Measurements from ENCODE around the gene DAPL1.

Gene DAPL1

DNA sequence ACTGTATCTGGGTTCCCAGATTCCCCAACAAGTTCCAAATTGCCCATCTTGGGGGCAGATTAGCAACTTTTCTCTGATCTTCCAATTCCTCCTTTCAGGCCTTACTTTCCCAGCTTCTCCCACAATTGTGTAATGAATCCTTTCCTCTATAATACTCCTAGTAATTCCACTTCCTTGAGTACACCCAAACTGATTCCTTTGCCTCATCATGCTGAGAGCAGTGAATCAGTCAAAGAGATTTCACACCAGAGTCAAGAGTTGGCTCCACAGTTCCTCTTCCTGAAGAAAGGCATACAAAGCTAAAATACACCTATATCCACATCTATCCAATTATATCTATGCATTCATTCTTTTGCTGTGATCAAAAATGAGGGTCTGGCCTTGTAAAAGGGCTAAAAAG is 28.6 kb upstream of the DAPL1 start:
- H3K27me3 Mint-ChIP-seq (ENCODE audit: low read depth) = peaks cover 3% of the 10 kb centered on the region
- no peaks in the 10 kb centered on the region for H3K4me1 Mint-ChIP-seq (ENCODE audit: low read depth)
- H3K9me3 Mint-ChIP-seq = no peaks in the 10 kb centered on the region
- no peaks in the 10 kb centered on the region for H3K36me3 Mint-ChIP-seq (ENCODE audit: low read depth)
- no peak overlapping the region for H3K27ac Mint-ChIP-seq
- H3K4me3 Mint-ChIP-seq = no peak overlapping the region

DNA sequence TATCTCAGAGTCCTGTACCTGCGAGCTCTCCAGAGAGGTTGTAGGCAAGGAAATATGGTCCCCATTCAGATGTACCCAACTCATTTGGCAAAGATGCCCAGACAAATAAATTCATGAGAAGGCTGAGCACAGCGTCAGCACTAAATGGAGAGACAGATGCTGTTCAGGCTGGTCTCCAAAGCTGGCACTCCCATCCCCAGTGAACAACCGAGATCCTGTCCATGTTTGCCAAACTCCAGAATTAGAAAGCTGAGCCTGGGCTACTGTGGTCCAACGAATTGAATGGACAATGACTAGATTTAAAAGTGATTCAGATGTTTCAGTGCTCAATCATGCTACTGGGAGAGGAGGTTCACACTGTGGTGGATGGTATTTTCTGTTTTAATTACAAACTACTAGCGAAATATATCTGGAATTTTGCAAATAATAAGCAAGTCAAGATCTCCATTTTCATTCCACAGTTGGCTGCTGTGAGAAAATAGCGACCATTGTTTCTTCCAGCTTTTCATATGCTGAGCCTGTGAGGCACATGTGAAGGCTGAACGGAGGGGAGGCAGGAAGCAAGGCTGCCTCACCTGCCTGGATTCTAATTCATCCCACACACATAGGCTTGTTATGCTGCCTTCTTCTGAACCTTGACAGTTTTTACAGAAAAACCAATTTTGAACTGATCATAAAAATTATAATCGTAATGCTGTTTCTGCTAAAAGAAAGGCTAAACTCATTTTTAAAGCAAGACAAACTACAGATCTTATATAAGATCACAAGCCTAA is 22.6 kb upstream of the DAPL1 start:
- Mint-ChIP-seq H3K9me3 (no peaks in the 10 kb centered on the region), H3K4me3 (no peak overlapping the region), H3K27me3 (ENCODE audit: low read depth) (peaks cover 3% of the 10 kb centered on the region), H3K27ac (no peak overlapping the region), H3K36me3 (ENCODE audit: low read depth) (no peaks in the 10 kb centered on the region), H3K4me1 (ENCODE audit: low read depth) (no peaks in the 10 kb centered on the region)

DNA sequence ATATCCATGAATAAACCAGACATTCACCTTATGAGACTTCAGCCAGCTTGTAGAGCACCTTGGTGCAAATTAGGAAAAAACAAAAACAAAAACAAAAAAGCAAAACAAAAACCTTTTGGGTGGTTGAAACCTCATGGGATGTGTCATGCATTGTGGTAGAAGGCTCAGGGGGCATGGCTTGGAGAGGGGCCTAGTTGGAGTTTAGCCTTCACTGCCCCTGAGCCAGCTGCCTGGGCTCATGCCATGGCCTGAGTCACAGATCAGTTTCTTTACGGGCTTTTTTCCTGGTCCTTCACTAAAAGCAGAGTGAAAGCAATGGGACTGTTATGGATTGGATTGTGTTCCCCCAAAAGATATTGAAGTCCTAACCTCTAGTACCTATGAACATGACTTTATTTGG is 22.0 kb upstream of the DAPL1 start:
- H3K4me3 Mint-ChIP-seq = no peak overlapping the region
- no peak overlapping the region for H3K27ac Mint-ChIP-seq
- no peaks in the 10 kb centered on the region for H3K4me1 Mint-ChIP-seq (ENCODE audit: low read depth)
- peaks cover 3% of the 10 kb centered on the region for H3K27me3 Mint-ChIP-seq (ENCODE audit: low read depth)
- no peaks in the 10 kb centered on the region for H3K9me3 Mint-ChIP-seq
- no peaks in the 10 kb centered on the region for H3K36me3 Mint-ChIP-seq (ENCODE audit: low read depth)

DNA sequence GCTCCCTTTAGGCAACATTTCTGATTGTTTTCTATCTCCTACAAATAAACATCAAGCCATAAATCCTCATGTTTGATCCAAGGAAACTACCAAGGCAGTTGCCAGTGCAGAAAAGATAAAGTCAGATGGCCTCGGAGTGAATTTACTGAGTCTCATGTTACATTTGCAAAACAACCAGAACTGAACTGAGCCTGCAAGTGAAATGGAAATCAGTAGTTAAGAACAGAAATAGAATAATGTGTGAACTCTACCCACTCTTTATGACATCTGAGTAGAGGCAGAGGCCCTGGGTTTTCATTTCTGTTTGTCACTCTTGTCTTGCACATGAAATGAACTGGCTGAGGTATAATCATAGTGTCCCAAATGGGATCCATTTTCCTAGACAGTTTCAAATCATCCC is 20.4 kb upstream of the DAPL1 start:
- H3K27me3 Mint-ChIP-seq (ENCODE audit: low read depth) = peaks cover 3% of the 10 kb centered on the region
- H3K27ac Mint-ChIP-seq = no peak overlapping the region
- no peak overlapping the region for H3K4me3 Mint-ChIP-seq
- no peaks in the 10 kb centered on the region for H3K4me1 Mint-ChIP-seq (ENCODE audit: low read depth)
- H3K9me3 Mint-ChIP-seq = no peaks in the 10 kb centered on the region
- H3K36me3 Mint-ChIP-seq (ENCODE audit: low read depth) = no peaks in the 10 kb centered on the region

DNA sequence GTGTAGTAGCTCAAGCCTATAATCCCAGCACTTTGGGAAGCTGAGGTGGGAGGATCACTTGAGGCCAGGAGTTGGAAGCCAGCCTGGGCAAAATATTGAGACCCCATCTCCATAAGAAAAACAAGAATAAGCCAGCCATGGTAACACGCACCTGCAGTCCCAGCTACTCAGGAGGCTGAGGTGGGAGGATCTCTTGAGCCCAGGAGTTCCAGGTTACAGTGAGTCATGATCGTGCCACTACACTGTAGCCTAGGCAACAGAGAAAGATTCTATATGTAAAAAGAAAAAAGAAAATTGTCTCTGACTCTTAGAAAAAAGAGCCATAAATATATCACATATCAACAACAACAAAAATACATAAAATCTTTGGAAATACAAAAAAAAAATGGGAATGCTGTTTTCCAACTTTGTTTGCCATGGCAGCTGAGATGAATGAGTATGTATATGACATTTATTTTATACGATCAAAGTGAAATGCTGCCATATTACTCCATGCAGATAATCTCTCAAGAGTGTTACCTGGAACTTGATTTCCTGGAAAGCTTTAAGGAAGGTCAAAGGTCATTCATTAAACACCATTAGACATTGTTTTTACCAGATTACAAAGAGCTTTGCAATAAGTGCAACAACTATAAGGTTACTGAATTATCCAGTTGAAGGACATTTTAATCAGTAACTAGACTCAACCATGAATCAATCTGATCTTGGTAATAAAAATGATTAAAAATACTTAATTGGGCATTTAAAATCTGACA is 19.7 kb upstream of the DAPL1 start:
- H3K36me3 Mint-ChIP-seq (ENCODE audit: low read depth) = no peaks in the 10 kb centered on the region
- H3K9me3 Mint-ChIP-seq = no peaks in the 10 kb centered on the region
- H3K4me3 Mint-ChIP-seq = no peak overlapping the region
- H3K27me3 Mint-ChIP-seq (ENCODE audit: low read depth) = no peaks in the 10 kb centered on the region
- no peak overlapping the region for H3K27ac Mint-ChIP-seq
- no peaks in the 10 kb centered on the region for H3K4me1 Mint-ChIP-seq (ENCODE audit: low read depth)

DNA sequence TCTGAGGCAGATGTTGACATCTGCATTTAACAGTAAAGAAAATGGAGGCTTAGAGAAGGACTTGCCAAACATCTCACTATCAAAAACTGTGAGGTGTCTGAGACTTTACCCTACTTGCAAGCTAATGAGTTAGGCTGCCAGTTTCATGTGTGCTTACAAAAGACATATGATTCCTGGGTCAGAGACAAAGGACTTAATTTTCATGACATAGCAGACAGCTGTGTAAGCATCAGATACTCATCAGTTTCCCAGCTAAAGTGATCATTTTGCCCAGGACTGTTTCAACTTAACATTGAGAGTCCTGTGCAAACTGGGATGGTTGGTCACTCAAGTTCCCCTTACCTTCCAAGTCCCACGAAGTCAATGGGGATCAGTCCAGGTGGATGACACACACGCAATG is 18.9 kb upstream of the DAPL1 start:
- no peak overlapping the region for H3K27ac Mint-ChIP-seq
- H3K4me1 Mint-ChIP-seq (ENCODE audit: low read depth) = no peaks in the 10 kb centered on the region
- H3K9me3 Mint-ChIP-seq = no peaks in the 10 kb centered on the region
- no peaks in the 10 kb centered on the region for H3K27me3 Mint-ChIP-seq (ENCODE audit: low read depth)
- no peak overlapping the region for H3K4me3 Mint-ChIP-seq
- no peaks in the 10 kb centered on the region for H3K36me3 Mint-ChIP-seq (ENCODE audit: low read depth)

DNA sequence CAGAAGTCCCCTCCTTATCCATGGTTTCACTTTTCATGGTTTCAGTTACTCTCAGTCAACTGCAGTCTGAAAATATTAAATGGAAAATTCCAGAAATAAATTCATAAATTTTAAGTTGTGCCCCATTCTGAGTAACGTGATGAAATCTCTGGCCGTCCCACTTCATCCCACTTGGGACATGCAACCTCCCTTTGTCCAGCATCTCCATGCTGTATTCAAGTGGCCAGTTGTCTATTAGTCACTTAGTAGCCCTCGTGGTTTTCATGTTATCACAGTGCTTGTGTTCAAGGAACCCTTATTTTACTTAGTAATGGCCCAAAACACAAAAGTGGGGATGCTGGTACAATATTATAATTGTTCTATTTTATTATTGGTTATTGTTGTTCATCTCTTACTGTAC is 18.0 kb upstream of the DAPL1 start:
- Mint-ChIP-seq H3K27me3 (ENCODE audit: low read depth) (no peaks in the 10 kb centered on the region), H3K27ac (no peak overlapping the region), H3K9me3 (no peaks in the 10 kb centered on the region), H3K4me3 (no peak overlapping the region), H3K36me3 (ENCODE audit: low read depth) (no peaks in the 10 kb centered on the region), H3K4me1 (ENCODE audit: low read depth) (no peaks in the 10 kb centered on the region)

DNA sequence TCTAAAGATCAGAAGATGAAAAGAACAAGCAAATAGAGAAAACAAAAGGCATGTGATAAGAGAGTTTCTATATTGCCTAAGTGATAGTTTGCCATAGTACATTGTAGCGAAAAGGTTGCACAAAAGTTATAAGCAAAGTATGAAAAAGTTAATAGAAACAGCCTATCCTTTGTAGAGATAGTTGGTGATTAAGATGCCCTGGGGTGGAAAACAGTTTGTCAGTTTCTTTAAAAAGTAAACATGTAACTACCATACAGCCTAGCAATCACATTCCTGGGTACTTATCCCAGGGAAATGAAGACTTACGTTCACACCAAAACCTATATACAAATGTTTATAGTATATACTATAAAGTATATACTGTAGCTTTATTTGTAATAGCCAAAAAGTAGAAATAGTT is 16.9 kb upstream of the DAPL1 start:
- Mint-ChIP-seq H3K27ac (no peak overlapping the region), H3K27me3 (ENCODE audit: low read depth) (no peaks in the 10 kb centered on the region), H3K4me1 (ENCODE audit: low read depth) (no peaks in the 10 kb centered on the region), H3K36me3 (ENCODE audit: low read depth) (no peaks in the 10 kb centered on the region), H3K4me3 (no peak overlapping the region), H3K9me3 (no peaks in the 10 kb centered on the region)

DNA sequence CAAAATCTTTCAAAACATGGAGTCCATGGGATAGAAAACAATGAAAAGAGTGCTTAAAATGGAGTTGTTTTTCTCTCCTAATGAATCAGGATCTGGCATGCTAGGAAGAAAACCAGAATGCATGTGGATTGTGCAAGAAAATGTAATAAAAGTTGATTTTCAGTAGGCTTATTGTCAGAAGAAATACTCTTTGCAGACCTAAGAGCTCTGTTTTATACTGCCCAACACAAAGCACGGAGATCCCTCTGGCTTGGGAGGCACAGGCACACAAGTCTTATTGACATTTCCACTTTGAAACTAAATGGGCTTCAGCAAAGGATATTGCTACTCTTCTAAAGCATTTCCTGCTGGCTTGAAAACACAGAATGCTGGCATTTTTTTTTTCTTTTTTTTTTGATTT is 15.5 kb upstream of the DAPL1 start:
- Mint-ChIP-seq H3K4me3 (no peak overlapping the region), H3K27me3 (ENCODE audit: low read depth) (no peaks in the 10 kb centered on the region), H3K36me3 (ENCODE audit: low read depth) (no peaks in the 10 kb centered on the region), H3K27ac (no peak overlapping the region), H3K9me3 (no peaks in the 10 kb centered on the region), H3K4me1 (ENCODE audit: low read depth) (no peaks in the 10 kb centered on the region)

DNA sequence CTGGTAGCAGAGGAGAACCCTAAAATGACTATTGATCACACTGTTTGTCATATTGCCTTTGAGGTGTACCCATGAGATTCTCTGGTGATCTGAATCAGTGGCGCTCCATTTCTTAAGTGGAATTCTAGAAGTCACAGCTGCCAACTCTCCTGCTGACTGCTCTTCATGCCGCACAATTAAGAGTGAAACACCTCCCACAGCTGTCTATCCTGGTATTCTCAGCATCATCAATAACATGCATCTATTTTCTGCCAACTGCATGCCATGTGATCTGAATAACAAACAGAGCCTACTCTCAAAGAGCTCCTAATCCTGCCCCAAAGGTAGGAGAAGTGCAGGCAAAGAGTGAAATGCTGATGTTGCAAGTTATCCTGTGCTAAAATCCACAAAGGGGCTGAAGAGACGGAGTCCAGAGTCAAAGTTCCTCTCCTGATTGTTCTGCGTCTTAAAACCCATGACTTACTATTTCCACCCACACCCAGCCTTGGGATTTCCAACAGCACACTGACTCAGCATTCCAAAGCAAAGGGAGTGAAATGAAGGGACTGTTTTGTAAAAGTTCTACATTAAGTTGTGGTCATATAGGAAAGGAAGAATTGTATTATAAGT is 13.7 kb upstream of the DAPL1 start:
- no peaks in the 10 kb centered on the region for H3K4me1 Mint-ChIP-seq (ENCODE audit: low read depth)
- H3K27ac Mint-ChIP-seq = no peak overlapping the region
- H3K36me3 Mint-ChIP-seq (ENCODE audit: low read depth) = no peaks in the 10 kb centered on the region
- no peaks in the 10 kb centered on the region for H3K9me3 Mint-ChIP-seq
- no peaks in the 10 kb centered on the region for H3K27me3 Mint-ChIP-seq (ENCODE audit: low read depth)
- no peak overlapping the region for H3K4me3 Mint-ChIP-seq

DNA sequence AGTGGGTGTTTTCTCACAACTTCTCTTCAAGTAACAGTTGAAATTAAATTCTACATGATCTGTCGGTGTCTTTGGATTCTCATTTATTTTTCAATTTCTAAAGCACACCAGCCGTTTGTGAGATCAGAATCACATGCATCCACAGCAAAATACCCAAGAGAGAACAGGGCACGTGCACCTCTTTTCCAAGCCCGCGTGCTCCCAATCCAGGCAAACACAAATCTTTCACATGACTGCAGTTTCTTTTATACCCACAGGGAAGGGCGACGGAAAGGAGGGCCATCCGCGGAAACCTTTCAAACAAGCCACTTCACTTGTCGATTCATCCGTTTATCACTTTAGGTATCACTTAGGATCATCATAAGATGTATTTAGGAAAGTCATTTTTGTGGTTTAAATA is 13.0 kb upstream of the DAPL1 start:
- Mint-ChIP-seq H3K4me1 (ENCODE audit: low read depth) (no peaks in the 10 kb centered on the region), H3K27me3 (ENCODE audit: low read depth) (no peaks in the 10 kb centered on the region), H3K27ac (no peak overlapping the region), H3K36me3 (ENCODE audit: low read depth) (no peaks in the 10 kb centered on the region), H3K9me3 (no peaks in the 10 kb centered on the region), H3K4me3 (no peak overlapping the region)

DNA sequence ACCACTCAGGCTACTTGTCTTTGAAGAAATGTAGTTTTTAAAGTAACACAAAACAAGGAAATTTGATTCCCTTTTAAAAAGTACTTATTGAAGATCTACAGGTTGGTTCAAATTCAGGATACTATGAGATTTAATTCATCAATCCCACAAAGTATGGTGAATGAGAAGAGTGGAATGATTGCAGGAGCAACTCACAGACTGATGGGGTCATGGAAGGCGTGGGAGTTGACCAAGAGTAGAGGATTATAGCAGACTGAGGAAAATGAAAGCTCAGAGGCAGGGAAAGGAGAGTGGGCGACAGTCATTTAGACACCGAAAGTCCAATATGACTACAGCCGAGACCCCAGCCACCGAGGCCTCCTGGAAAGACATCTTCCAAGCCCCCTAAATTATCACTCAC is 12.5 kb upstream of the DAPL1 start:
- no peaks in the 10 kb centered on the region for H3K4me1 Mint-ChIP-seq (ENCODE audit: low read depth)
- no peak overlapping the region for H3K27ac Mint-ChIP-seq
- H3K27me3 Mint-ChIP-seq (ENCODE audit: low read depth) = no peaks in the 10 kb centered on the region
- H3K4me3 Mint-ChIP-seq = no peak overlapping the region
- H3K36me3 Mint-ChIP-seq (ENCODE audit: low read depth) = no peaks in the 10 kb centered on the region
- no peaks in the 10 kb centered on the region for H3K9me3 Mint-ChIP-seq

DNA sequence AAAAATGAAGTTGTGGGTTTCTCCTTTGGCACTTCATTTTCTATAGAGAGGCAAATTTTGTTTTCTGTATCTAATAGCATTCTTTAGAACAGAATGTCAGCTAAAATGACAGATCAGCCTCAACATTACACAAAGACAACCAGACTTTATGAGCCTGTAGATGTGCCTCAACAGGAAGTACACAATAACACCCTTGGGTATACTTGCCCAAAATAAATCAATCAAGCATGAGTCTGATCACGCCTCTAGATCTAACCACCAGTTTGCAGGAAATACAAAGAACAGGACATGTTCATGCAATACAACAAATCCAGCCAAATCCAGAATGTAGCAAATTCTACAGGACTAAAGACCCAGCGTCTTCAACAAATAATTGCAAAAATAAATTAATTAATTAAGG is 11.2 kb upstream of the DAPL1 start:
- Mint-ChIP-seq H3K4me1 (ENCODE audit: low read depth) (no peaks in the 10 kb centered on the region), H3K27me3 (ENCODE audit: low read depth) (no peaks in the 10 kb centered on the region), H3K36me3 (ENCODE audit: low read depth) (no peaks in the 10 kb centered on the region), H3K9me3 (no peaks in the 10 kb centered on the region), H3K4me3 (no peak overlapping the region), H3K27ac (no peak overlapping the region)

DNA sequence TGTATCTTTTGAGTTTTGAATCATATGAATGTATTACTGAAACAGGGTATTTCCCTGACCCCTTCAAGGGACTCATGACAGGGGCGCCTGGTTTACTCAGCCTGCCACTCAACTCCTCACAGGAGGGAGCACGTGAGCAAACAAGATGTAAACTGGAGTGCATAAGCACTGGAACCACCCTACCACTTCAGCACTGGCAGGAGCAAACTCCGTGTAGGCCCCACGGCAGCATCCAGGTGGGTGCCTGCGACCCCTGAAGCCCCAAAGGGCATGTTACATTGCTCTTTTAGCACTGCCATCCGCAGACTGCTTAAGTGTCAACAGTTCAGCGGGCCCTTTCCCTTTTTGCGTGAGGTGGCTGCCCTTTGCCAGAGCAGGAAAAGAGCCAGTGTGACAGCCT is 8.2 kb upstream of the DAPL1 start:
- Mint-ChIP-seq H3K36me3 (ENCODE audit: low read depth) (no peaks in the 10 kb centered on the region), H3K9me3 (no peaks in the 10 kb centered on the region), H3K4me3 (no peak overlapping the region), H3K4me1 (ENCODE audit: low read depth) (no peaks in the 10 kb centered on the region), H3K27ac (no peak overlapping the region), H3K27me3 (ENCODE audit: low read depth) (no peaks in the 10 kb centered on the region)

DNA sequence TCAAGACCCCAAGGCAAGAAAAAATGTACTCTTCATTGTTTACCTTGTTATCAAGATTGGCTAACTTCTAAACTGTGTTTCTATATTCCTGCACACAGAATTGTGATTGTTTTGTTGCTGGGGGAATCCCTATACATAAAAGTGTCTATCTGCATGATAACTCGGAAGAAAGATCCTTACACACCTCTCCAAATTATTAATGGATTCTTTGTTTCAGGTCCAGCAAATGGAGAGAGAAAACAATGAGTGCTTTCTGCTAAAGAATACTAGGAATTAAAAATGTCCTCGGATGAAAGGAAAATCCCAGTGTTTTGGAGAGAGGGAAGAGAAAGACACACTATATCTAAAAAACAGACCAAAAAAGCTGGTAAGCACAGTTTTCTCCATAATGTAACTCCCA is 6.2 kb upstream of the DAPL1 start:
- Mint-ChIP-seq H3K36me3 (ENCODE audit: low read depth) (no peaks in the 10 kb centered on the region), H3K27ac (no peak overlapping the region), H3K9me3 (no peaks in the 10 kb centered on the region), H3K4me1 (ENCODE audit: low read depth) (no peaks in the 10 kb centered on the region), H3K27me3 (ENCODE audit: low read depth) (no peaks in the 10 kb centered on the region), H3K4me3 (no peak overlapping the region)

Measured in T-helper 1 cell treated with Interleukin-12 subunit alpha and Interleukin-12 subunit beta and Interleukin-4 antibody, amounts not matched to agents 30 μg/mL and 1 μg/mL, for 36 hours (primary cell).